HG03342 (cell line): ENCODE data around the gene FANK1.

Source experiments
- ATAC-seq: cut with Tn5 transposase; IDR thresholded peaks from one replicate; pipeline ENCODE4 v1.9.1; 2021; ENCODE audit warnings: mild to moderate bottlenecking, moderate library complexity; ENCODE audit not compliant: unreplicated experiment

FANK1 gene

DNA sequence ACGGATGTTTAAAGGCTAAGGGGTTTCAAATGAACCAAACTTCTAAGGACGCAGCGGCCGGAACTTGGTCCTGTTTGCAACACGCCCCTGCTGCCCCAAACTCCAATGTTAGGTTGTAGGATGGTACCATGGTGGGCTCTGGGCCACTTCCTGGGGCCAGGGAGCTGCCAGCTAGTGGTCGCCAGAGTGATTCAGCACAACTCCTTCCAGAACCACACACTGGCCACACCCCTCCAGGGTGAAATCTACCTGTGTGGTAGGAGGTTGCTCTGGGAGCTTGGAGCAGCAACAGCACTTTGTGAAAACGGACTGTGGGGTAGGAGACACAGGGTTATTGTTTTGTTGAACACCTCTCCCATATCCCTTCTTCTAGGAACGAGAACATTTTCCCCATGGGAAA is 161.1 kb downstream of the FANK1 start:
- no peak for ATAC-seq

DNA sequence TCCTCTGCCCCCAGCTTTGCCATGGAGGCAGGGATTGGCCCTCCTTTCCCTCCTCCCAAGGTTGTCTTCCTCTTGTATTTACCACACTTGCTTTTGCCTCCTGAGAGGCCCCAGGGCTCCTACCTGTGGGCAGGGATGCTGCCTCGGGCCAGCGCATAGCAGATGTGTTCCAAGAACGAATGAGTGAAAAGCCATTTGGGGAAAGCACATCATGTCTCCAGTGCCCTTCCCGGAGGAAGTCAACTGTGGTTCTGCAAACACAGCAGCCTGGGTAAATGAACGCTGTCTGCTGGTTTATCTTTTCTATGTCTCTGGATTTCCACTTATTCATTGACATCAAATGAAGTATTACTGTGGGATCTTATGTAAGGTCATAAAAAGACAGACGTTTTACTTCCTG is 161.7 kb downstream of the FANK1 start:
- no peak for ATAC-seq

GRCh38 chr10:126058507-126058906 is 162.1 kb downstream of the FANK1 start:
- no peak for ATAC-seq
